ENCODE measurements around the gene CMYA5. TPM values are rescaled to one million over a fixed set of nuclear protein-coding genes. Genes with fewer than 3 reads are reported as not detected.

The CMYA5 gene
- total RNA-seq, 2 experiments from 2014 or later = 0.13 to 0.21 TPM

- no TSS peak for BruUV-seq (replicated peaks)
- ChIA-PET POLR2A (interaction anchor here (0.5 to 1.2 kb wide), 2 partner anchors 105 to 136 kb away, joined by 3 read pairs; no protein-coding TSS in a partner anchor), CTCF (ENCODE audit: unreplicated experiment) (no interaction called here)
- DNase-seq (ENCODE audit: low spot score) = no peak
- no peak overlapping the region for H2AFZ ChIP-seq (ENCODE audit: low read length)
- H3K4me1 ChIP-seq (ENCODE audit: insufficient read depth, low read length, poor library complexity, severe bottlenecking) = no peaks in the 10 kb centered on the region
- TF ChIP-seq EZH2phosphoT487 (IDR thresholded peaks at IDR 0.05; ENCODE audit: borderline replicate concordance, low read depth, low read length) = no peak
- TF ChIP-seq CTCF (conservative IDR thresholded peaks at IDR 0.05; ENCODE audit: low read length) = no peak
- no peaks in the 10 kb centered on the region for H3K79me2 ChIP-seq (ENCODE audit: insufficient read depth, low read depth, low read length)
- intact Hi-C loops (cut with micrococcal nuclease; ENCODE audit: unreplicated experiment) = no loop called here
- H3K27ac ChIP-seq (ENCODE audit: low read depth, low read length, poor library complexity, severe bottlenecking) = no peak overlapping the region
- H3K36me3 ChIP-seq (ENCODE audit: insufficient read depth, low read length) = no peaks in the 10 kb centered on the region
- no peaks in the 10 kb centered on the region for H4K20me1 ChIP-seq (ENCODE audit: insufficient read depth, low read length)
- H3K9me2 ChIP-seq (ENCODE audit: insufficient read depth, low read length) = no peaks in the 10 kb centered on the region
- no peak overlapping the region for H3K4me3 ChIP-seq (ENCODE audit: low read depth, low read length, poor library complexity, severe bottlenecking)
- no peaks in the 10 kb centered on the region for H3K9me3 ChIP-seq (ENCODE audit: low read length)
- no peak overlapping the region for H3K4me2 ChIP-seq (ENCODE audit: low read length)
Observed at GRCh38 chr5:79820648-79821047, 131.0 kb downstream of the CMYA5 start.

GRCh38 chr5:79824444-79824843, 134.8 kb downstream of the CMYA5 start:
- no peak overlapping the region for H2AFZ ChIP-seq (ENCODE audit: low read length)
- H3K79me2 ChIP-seq (ENCODE audit: insufficient read depth, low read depth, low read length) = no peaks in the 10 kb centered on the region
- H3K4me3 ChIP-seq (ENCODE audit: low read depth, low read length, poor library complexity, severe bottlenecking) = no peak overlapping the region
- H3K27ac ChIP-seq (ENCODE audit: low read depth, low read length, poor library complexity, severe bottlenecking) = no peak overlapping the region
- H4K20me1 ChIP-seq (ENCODE audit: insufficient read depth, low read length) = no peaks in the 10 kb centered on the region
- CTCF ChIA-PET (ENCODE audit: unreplicated experiment) = no interaction called here
- intact Hi-C loops (cut with micrococcal nuclease; ENCODE audit: unreplicated experiment) = no loop called here
- H3K9me3 ChIP-seq (ENCODE audit: low read length) = no peaks in the 10 kb centered on the region
- POLR2A ChIA-PET = interaction anchor here (1.0 kb wide), 1 partner anchor 51 kb away, joined by 3 read pairs; no protein-coding TSS in a partner anchor
- no peaks in the 10 kb centered on the region for H3K9me2 ChIP-seq (ENCODE audit: insufficient read depth, low read length)
- H3K36me3 ChIP-seq (ENCODE audit: insufficient read depth, low read length) = no peaks in the 10 kb centered on the region
- no peaks in the 10 kb centered on the region for H3K4me1 ChIP-seq (ENCODE audit: insufficient read depth, low read length, poor library complexity, severe bottlenecking)
- no peak for DNase-seq (ENCODE audit: low spot score)
- TF ChIP-seq CTCF (conservative IDR thresholded peaks at IDR 0.05; ENCODE audit: low read length) (no peak), EZH2phosphoT487 (IDR thresholded peaks at IDR 0.05; ENCODE audit: borderline replicate concordance, low read depth, low read length) (no peak)
- H3K4me2 ChIP-seq (ENCODE audit: low read length) = no peak overlapping the region
- BruUV-seq (replicated peaks) = no TSS peak

- H4K20me1 ChIP-seq (ENCODE audit: insufficient read depth, low read length) = no peaks in the 10 kb centered on the region
- no peaks in the 10 kb centered on the region for H3K79me2 ChIP-seq (ENCODE audit: insufficient read depth, low read depth, low read length)
- no peaks in the 10 kb centered on the region for H3K9me3 ChIP-seq (ENCODE audit: low read length)
- no peak overlapping the region for H3K4me3 ChIP-seq (ENCODE audit: low read depth, low read length, poor library complexity, severe bottlenecking)
- no peaks in the 10 kb centered on the region for H3K36me3 ChIP-seq (ENCODE audit: insufficient read depth, low read length)
- no peak for DNase-seq (ENCODE audit: low spot score)
- POLR2A ChIA-PET = no interaction called here
- H3K9me2 ChIP-seq (ENCODE audit: insufficient read depth, low read length) = no peaks in the 10 kb centered on the region
- no peak overlapping the region for H3K27ac ChIP-seq (ENCODE audit: low read depth, low read length, poor library complexity, severe bottlenecking)
- no peaks in the 10 kb centered on the region for H3K4me1 ChIP-seq (ENCODE audit: insufficient read depth, low read length, poor library complexity, severe bottlenecking)
- BruUV-seq (replicated peaks) = no TSS peak
- no peak overlapping the region for H2AFZ ChIP-seq (ENCODE audit: low read length)
- no peak for TF ChIP-seq CTCF (conservative IDR thresholded peaks at IDR 0.05; ENCODE audit: low read length)
- TF ChIP-seq EZH2phosphoT487 (IDR thresholded peaks at IDR 0.05; ENCODE audit: borderline replicate concordance, low read depth, low read length) = no peak
- intact Hi-C loops (cut with micrococcal nuclease; ENCODE audit: unreplicated experiment) = no loop called here
- no peak overlapping the region for H3K4me2 ChIP-seq (ENCODE audit: low read length)
- CTCF ChIA-PET (ENCODE audit: unreplicated experiment) = no interaction called here
Observed at GRCh38 chr5:79825802-79826201, 136.2 kb downstream of the CMYA5 start.
